Esophagus muscularis mucosa (tissue), 3 donors: ENCODE results near the gene ZFYVE28.

Experiments
- CTCF ChIP-seq, 3 experiments: fragments of 200-600 bp in 2 of 3; fragments of 450-650 bp in 1 of 3; sonication (generic) in 2 of 3; IDR thresholded peaks; one replicate each; pipeline ENCODE4 v1.5.1; 2017 to 2019; ENCODE audit warnings: antibody characterized with exemption in 3 of 3, mild to moderate bottlenecking in 2 of 3, moderate library complexity in 1 of 3
- POLR2A ChIP-seq: fragments of 450-650 bp; IDR thresholded peaks from one replicate; pipeline ENCODE4 v1.6.1; 2017; ENCODE audit warnings: antibody characterized with exemption, moderate library complexity, mild to moderate bottlenecking, low read depth

GRCh38 chr4:2272828-2273120 lies 145.7 kb downstream of the ZFYVE28 start:
- no peak for TF ChIP-seq POLR2A
- no peak for TF ChIP-seq CTCF (IDR thresholded peaks at IDR 0.05)
